ENCODE results near the gene NOP9.

The NOP9 gene

DNA sequence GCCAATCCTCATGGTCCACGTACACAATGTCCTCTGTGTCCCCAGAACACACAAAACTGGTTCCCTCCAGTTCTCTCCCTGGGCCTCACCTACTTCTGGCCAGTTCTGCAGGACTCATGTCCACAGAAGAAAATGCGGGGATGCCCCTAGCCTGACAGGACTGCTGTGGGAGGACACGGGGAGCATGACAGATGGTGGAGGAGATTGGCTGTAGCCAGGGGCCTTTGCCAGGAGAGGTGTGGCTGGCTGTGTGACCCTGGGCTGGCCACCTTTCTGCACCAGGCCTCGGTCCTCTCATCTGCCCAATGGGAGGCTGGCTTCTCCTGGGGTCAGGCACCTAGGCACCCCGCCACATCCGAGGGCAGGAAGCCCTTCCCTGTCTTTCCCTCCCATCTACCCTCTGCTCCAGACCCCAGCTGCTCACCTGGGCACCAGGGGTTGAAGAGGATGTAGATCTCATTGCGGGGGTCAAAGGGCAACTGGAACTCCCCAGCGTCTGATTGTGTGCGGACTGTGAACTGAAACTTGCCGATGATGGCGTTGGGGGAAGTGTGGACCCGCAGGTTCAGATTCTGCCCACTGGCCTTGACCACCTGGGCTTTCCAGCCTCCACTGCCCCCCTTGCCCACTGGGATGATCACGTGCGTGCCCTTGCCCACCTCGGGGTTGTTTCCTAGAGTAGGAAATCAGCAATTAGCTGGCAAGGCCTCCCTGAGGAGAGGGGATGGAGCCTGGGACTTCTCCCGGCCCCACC is 39.4 kb upstream of the NOP9 start:
- H3K4me2 ChIP-seq (ENCODE audit: low read length): no peak overlapping the region
- no peaks in the 10 kb centered on the region for H3F3A ChIP-seq (ENCODE audit: insufficient read depth, low read length)
- H3K79me2 ChIP-seq (ENCODE audit: insufficient read depth, low read length): no peaks in the 10 kb centered on the region
- H3K36me3 ChIP-seq (ENCODE audit: insufficient read depth, low read length): no peaks in the 10 kb centered on the region
- no peak overlapping the region for H3K27ac ChIP-seq (ENCODE audit: low read depth, low read length, poor library complexity, severe bottlenecking)
- H4K20me1 ChIP-seq (ENCODE audit: insufficient read depth, low read length): no peaks in the 10 kb centered on the region
- H3K9me3 ChIP-seq (ENCODE audit: low read length): no peaks in the 10 kb centered on the region
- H2AFZ ChIP-seq (ENCODE audit: low read length): no peak overlapping the region
- H3K27me3 ChIP-seq (ENCODE audit: insufficient read depth, low read length): no peaks in the 10 kb centered on the region
- no peak overlapping the region for H3K4me3 ChIP-seq (ENCODE audit: low read depth, low read length, poor library complexity, severe bottlenecking)
- no peaks in the 10 kb centered on the region for H3K4me1 ChIP-seq (ENCODE audit: insufficient read depth, low read length, severe bottlenecking)
- H3K9me2 ChIP-seq (ENCODE audit: low read depth, low read length): no peaks in the 10 kb centered on the region
- no peak for TF ChIP-seq CTCF (IDR thresholded peaks at IDR 0.05; ENCODE audit: low read length)
- no peak for TF ChIP-seq EZH2 (IDR thresholded peaks at IDR 0.05; ENCODE audit: borderline replicate concordance, low read length)
- H3K9ac ChIP-seq (ENCODE audit: low read length): no peak overlapping the region

DNA sequence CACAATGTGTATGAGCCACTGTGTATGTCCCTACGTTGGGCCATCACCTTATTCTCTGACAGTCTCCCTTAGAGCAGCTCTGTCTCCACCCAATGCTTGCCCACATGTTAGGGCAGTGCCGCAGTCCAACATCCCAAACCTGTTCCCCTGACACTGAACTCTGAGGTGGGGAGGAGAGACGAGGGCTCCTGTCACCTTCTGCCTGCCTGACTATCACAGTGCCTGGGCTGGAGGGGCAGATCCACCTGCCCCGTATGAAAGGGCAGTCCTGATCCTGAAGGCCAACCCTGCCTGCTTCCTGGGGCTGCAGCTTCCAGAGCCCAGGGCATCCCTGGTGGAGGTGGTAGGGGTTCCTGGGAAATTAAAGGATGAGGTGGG is 38.9 kb upstream of the NOP9 start:
- Histone ChIP-seq H3K27ac (ENCODE audit: low read depth, low read length, poor library complexity, severe bottlenecking) (no peak overlapping the region), H2AFZ (ENCODE audit: low read length) (no peak overlapping the region), H3K9ac (ENCODE audit: low read length) (no peak overlapping the region), H3K27me3 (ENCODE audit: insufficient read depth, low read length) (no peaks in the 10 kb centered on the region), H3F3A (ENCODE audit: insufficient read depth, low read length) (no peaks in the 10 kb centered on the region), H3K9me2 (ENCODE audit: low read depth, low read length) (no peaks in the 10 kb centered on the region), H3K79me2 (ENCODE audit: insufficient read depth, low read length) (no peaks in the 10 kb centered on the region), H3K4me3 (ENCODE audit: low read depth, low read length, poor library complexity, severe bottlenecking) (no peak overlapping the region), H3K4me2 (ENCODE audit: low read length) (no peak overlapping the region), H3K36me3 (ENCODE audit: insufficient read depth, low read length) (no peaks in the 10 kb centered on the region), H3K4me1 (ENCODE audit: insufficient read depth, low read length, severe bottlenecking) (no peaks in the 10 kb centered on the region), H4K20me1 (ENCODE audit: insufficient read depth, low read length) (no peaks in the 10 kb centered on the region), H3K9me3 (ENCODE audit: low read length) (no peaks in the 10 kb centered on the region)
- TF ChIP-seq CTCF (IDR thresholded peaks at IDR 0.05; ENCODE audit: low read length) (no peak), EZH2 (IDR thresholded peaks at IDR 0.05; ENCODE audit: borderline replicate concordance, low read length) (no peak)

GRCh38 chr14:24261256-24261968 is 38.2 kb upstream of the NOP9 start:
- no peaks in the 10 kb centered on the region for H4K20me1 ChIP-seq (ENCODE audit: insufficient read depth, low read length)
- no peaks in the 10 kb centered on the region for H3K9me3 ChIP-seq (ENCODE audit: low read length)
- H3K4me2 ChIP-seq (ENCODE audit: low read length): no peak overlapping the region
- H3K4me3 ChIP-seq (ENCODE audit: low read depth, low read length, poor library complexity, severe bottlenecking): no peak overlapping the region
- H3K27me3 ChIP-seq (ENCODE audit: insufficient read depth, low read length): no peaks in the 10 kb centered on the region
- H3K36me3 ChIP-seq (ENCODE audit: insufficient read depth, low read length): no peaks in the 10 kb centered on the region
- H3K79me2 ChIP-seq (ENCODE audit: insufficient read depth, low read length): no peaks in the 10 kb centered on the region
- H3K9me2 ChIP-seq (ENCODE audit: low read depth, low read length): no peaks in the 10 kb centered on the region
- no peak overlapping the region for H2AFZ ChIP-seq (ENCODE audit: low read length)
- H3K9ac ChIP-seq (ENCODE audit: low read length): no peak overlapping the region
- no peaks in the 10 kb centered on the region for H3K4me1 ChIP-seq (ENCODE audit: insufficient read depth, low read length, severe bottlenecking)
- TF ChIP-seq CTCF (IDR thresholded peaks at IDR 0.05; ENCODE audit: low read length): no peak
- no peak for TF ChIP-seq EZH2 (IDR thresholded peaks at IDR 0.05; ENCODE audit: borderline replicate concordance, low read length)
- no peak overlapping the region for H3K27ac ChIP-seq (ENCODE audit: low read depth, low read length, poor library complexity, severe bottlenecking)
- no peaks in the 10 kb centered on the region for H3F3A ChIP-seq (ENCODE audit: insufficient read depth, low read length)
